ENCODE results near the gene AKAP10. TPM values are rescaled to one million over a fixed set of nuclear protein-coding genes. Genes with fewer than 3 reads are reported as not detected.

AKAP10 gene
- total and polyA plus RNA-seq, 10 of the 15 experiments (the other 5 are each of a cell fraction or from before 2014, with no cell fraction given), result 4.3 to 23.7 (median 14.7) TPM

DNA sequence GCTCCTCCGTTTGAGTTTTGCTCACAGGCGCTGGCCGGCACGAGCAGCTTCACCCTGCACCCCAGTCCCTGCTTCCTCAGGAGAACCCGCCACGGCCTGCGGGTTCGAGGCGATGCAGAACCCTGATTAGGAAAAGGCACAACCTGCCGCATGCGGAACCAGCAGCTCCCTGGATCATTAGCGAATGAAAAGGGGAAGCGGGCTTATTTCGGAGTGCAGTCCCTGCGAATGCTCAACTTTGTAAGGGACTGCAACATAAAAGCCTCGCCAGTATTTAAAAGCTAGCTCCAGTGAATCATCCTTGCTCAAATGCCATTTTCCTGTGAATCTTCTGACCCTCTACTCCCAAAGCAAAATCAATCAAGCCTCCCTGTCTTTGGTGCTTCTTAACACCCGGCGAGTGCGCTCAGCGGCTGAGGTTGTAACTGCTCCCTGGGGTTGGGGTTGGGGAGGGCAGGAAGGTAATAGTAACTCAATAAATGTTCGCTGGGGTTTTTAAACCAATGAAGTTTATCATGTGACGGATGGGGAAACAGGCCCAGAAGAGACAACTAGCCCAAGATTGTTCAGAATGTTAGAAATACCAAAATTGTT lies 678 bp upstream of the AKAP10 start:
- ChIA-PET CTCF (interaction anchor here (1.7 to 2.1 kb wide), 2 partner anchors 14 to 31 kb away, joined by 10 to 15 read pairs; partner anchors contain the start of gene SPECC1), SMC1A (ENCODE audit: uncharacterized antibody, unreplicated experiment) (no interaction called here), RAD21 (ENCODE audit: unreplicated experiment) (interaction anchor here (0.6 kb wide), 1 partner anchor 600 kb away, joined by 3 read pairs; no protein-coding TSS in a partner anchor), POLR2A (no interaction called here)
- no peaks in the 10 kb centered on the region; a peak in 1 of 4 replicates for H3K36me3 ChIP-seq (ENCODE audit: control insufficient read depth in 2 of 2, insufficient read depth in 2 of 2, low read length in 1 of 2)
- peak overlapping the region; percentile 78 for H2AFZ ChIP-seq (ENCODE audit: control insufficient read depth, low read depth, low read length)
- H3K9ac ChIP-seq (ENCODE audit: control insufficient read depth, insufficient read depth, low read length), result peak overlapping the region; percentile 98
- WGBS (ENCODE audit: insufficient coverage, insufficient replicate concordance, low lambda C conversion rate, missing lambda C conversion rate), result 18% methylated on average over 22 of the region's 22 CpGs
- H3K79me2 ChIP-seq (ENCODE audit: control insufficient read depth, insufficient read depth, low read length), result peaks cover 48% of the 10 kb centered on the region
- in situ Hi-C loops (cut with MboI) (no loop called here), intact Hi-C loops (cut with micrococcal nuclease; ENCODE audit: unreplicated experiment) (no loop called here)
- TSS peak; percentile 81 for BruUV-seq (replicated peaks)
- peak overlapping the region; percentile 73 for H3K4me3 ChIP-seq
- ATAC-seq (peak; percentile 15), FAIRE-seq (no peak), DNase-seq (ENCODE audit: low read depth, low spot score) (peak; percentile 13)
- peaks cover 6% of the 10 kb centered on the region; the same call in 1 of the 2 replicates for H3K4me1 ChIP-seq (ENCODE audit: control insufficient read depth, insufficient read depth, low read length)
- no peaks in the 10 kb centered on the region for H4K20me1 ChIP-seq (ENCODE audit: control insufficient read depth, insufficient read depth)
- H3K27ac ChIP-seq (ENCODE audit: control insufficient read depth, insufficient read depth), result peak overlapping the region; percentile 93
- no peaks in the 10 kb centered on the region; the same call in 2 of the 3 replicates for H3K9me3 ChIP-seq (replicated peaks; ENCODE audit: control insufficient read depth, insufficient read depth, low read length)
- peak overlapping the region; percentile 83 for H3K4me2 ChIP-seq (ENCODE audit: control insufficient read depth, insufficient read depth)
- no peaks in the 10 kb centered on the region for H3K27me3 ChIP-seq (replicated peaks in 1 of 2; ENCODE audit: control insufficient read depth in 2 of 2, insufficient read depth in 2 of 2, low read length in 1 of 2)
- TF ChIP-seq CEBPB (IDR thresholded peaks at IDR 0.05; ENCODE audit: borderline replicate concordance in 1 of 2, low read depth in 2 of 2, low read length in 2 of 2) (no peak), NFXL1 (IDR thresholded peaks at IDR 0.05; ENCODE audit: borderline replicate concordance) (no peak), SRF (IDR thresholded peaks at IDR 0.05; ENCODE audit: low read depth in 2 of 2, low read length in 2 of 2) (no peak), TAF1 (IDR thresholded peaks at IDR 0.05; ENCODE audit: borderline replicate concordance, low read depth, low read length) (0 out of 2 replicates have a peak, but pooled peaks have one; percentile 13), ASH2L (IDR thresholded peaks at IDR 0.05; ENCODE audit: borderline replicate concordance, low read depth) (no peak), TCF3 (IDR thresholded peaks at IDR 0.05; ENCODE audit: borderline replicate concordance, insufficient read depth, low read depth, low read length) (no peak), SMAD1 (IDR thresholded peaks at IDR 0.05; ENCODE audit: low read depth, partially characterized antibody) (no peak), BHLHE40 (IDR thresholded peaks at IDR 0.05; ENCODE audit: borderline replicate concordance in 1 of 2, low read depth in 2 of 2, low read length in 1 of 2) (no peak), ZNF274 (IDR thresholded peaks at IDR 0.05; ENCODE audit: insufficient read depth, insufficient read length) (no peak), HCFC1 (IDR thresholded peaks at IDR 0.05; ENCODE audit: low read length) (no peak), CBX3 (IDR thresholded peaks at IDR 0.05; ENCODE audit: borderline replicate concordance, low read depth) (no peak), FOS (IDR thresholded peaks at IDR 0.05; ENCODE audit: borderline replicate concordance, extremely low read depth, insufficient read length) (no peak), SMARCA5 (IDR thresholded peaks at IDR 0.05) (0 out of 2 replicates have a peak, but pooled peaks have one; percentile 25)
- TF ChIP-seq, protein P1, sequence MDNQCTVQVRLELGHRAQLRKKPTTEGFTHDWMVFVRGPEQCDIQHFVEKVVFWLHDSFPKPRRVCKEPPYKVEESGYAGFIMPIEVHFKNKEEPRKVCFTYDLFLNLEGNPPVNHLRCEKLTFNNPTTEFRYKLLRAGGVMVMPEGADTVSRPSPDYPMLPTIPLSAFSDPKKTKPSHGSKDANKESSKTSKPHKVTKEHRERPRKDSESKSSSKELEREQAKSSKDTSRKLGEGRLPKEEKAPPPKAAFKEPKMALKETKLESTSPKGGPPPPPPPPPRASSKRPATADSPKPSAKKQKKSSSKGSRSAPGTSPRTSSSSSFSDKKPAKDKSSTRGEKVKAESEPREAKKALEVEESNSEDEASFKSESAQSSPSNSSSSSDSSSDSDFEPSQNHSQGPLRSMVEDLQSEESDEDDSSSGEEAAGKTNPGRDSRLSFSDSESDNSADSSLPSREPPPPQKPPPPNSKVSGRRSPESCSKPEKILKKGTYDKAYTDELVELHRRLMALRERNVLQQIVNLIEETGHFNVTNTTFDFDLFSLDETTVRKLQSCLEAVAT (IDR thresholded peaks at IDR 0.05), result peak; percentile 84
- TF ChIP-seq, protein P2, sequence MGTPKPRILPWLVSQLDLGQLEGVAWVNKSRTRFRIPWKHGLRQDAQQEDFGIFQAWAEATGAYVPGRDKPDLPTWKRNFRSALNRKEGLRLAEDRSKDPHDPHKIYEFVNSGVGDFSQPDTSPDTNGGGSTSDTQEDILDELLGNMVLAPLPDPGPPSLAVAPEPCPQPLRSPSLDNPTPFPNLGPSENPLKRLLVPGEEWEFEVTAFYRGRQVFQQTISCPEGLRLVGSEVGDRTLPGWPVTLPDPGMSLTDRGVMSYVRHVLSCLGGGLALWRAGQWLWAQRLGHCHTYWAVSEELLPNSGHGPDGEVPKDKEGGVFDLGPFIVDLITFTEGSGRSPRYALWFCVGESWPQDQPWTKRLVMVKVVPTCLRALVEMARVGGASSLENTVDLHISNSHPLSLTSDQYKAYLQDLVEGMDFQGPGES (IDR thresholded peaks at IDR 0.05), result no peak
- TF ChIP-seq, protein P3, sequence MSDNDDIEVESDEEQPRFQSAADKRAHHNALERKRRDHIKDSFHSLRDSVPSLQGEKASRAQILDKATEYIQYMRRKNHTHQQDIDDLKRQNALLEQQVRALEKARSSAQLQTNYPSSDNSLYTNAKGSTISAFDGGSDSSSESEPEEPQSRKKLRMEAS (IDR thresholded peaks at IDR 0.05; ENCODE audit: low read depth, low read length), result no peak
- TF ChIP-seq, protein P4, sequence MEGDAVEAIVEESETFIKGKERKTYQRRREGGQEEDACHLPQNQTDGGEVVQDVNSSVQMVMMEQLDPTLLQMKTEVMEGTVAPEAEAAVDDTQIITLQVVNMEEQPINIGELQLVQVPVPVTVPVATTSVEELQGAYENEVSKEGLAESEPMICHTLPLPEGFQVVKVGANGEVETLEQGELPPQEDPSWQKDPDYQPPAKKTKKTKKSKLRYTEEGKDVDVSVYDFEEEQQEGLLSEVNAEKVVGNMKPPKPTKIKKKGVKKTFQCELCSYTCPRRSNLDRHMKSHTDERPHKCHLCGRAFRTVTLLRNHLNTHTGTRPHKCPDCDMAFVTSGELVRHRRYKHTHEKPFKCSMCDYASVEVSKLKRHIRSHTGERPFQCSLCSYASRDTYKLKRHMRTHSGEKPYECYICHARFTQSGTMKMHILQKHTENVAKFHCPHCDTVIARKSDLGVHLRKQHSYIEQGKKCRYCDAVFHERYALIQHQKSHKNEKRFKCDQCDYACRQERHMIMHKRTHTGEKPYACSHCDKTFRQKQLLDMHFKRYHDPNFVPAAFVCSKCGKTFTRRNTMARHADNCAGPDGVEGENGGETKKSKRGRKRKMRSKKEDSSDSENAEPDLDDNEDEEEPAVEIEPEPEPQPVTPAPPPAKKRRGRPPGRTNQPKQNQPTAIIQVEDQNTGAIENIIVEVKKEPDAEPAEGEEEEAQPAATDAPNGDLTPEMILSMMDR (IDR thresholded peaks at IDR 0.05 in 2 of 3, conservative IDR thresholded peaks at IDR 0.05 in 1 of 3; ENCODE audit: control insufficient read depth in 2 of 3, extremely low read depth in 1 of 3, insufficient read depth in 1 of 3, low read depth in 3 of 3, low read length in 3 of 3), result 0 out of 6 replicates have a peak, but pooled peaks of 1 of the 3 experiments have one; percentile 4
